ENCODE results near the gene MCTP2.

The MCTP2 gene

DNA sequence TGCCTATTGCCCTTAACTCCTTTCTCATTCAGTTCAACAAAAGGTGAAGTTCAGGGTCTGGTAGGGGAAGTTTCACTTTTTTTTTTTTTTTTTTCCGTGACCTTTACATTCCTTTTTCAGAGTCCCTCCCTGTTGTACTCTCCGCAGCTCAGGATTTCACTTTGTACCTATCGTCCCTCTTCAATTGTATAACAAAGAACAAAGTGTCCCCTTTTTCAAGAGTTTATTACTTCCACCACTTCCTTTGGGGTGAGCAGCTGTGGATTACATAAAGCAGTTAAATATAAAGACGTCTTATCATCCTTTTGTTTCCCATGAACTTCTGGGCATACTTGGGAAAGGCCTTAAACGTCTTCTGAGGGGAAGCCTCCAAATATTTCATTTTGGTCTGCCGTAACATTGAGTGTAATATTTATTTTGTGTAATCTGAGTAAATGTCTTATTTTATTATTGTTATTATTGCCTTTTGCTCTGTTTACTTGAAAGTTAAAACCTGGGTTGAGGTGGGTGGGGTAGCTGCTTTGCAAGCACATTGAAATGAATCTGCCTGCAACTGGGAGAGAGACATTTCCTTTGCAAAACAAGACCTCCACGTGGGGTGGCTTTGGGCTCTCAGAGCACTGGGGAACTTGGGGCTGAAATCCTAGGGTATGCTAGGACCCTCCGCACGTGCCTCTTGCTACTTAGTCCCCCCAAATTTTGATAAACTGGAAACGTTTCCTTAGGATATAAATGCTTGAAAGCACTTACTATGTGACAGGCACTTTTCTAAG lies 169.4 kb downstream of the MCTP2 start:
- no peak for DNase-seq

DNA sequence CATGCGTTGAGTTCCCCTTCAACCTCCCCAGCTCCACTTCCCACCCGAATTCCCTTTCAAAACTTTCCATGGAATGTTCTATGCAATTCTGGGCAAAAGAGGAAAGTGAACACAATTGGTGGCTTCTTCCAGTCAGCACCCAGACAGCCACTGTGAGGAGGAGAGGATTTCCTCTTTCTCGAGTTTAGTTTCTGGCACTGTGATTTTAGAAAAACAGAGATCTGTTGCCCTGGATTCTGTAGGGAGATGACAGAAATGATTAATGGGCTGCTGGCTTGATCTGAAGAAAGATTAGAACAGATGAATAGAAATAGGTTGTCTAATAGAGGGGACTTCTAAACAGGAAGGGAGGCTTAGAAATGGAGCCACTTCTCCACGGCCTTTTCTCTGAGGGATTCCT lies 172.0 kb downstream of the MCTP2 start:
- no peak for DNase-seq

DNA sequence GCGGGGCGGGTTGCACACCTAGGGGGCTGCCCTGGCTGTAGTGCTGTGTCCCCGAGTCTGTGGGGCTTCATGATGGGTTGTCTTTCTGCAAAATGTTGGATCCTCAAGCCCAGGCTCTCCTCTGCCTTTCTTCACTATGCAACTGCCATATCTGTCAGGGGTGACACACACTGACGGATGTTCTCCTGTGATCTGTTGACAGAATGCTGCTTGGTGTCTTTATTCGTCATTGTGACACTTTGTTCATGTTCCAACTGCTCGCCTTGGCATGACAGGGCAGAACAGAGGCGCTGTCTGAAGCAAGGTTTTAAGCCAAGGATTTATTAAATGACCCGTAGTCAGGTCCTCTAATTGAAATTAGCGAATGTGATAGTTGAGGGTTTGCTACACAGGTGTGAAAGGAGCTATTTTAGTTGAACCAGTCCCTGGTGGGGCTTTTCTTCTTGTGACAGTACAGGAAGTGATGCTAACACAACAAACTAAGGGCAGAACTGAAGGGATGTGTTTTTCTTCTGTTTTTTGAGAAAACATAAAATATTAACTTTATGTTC lies 173.4 kb downstream of the MCTP2 start:
- no peak for DNase-seq

DNA sequence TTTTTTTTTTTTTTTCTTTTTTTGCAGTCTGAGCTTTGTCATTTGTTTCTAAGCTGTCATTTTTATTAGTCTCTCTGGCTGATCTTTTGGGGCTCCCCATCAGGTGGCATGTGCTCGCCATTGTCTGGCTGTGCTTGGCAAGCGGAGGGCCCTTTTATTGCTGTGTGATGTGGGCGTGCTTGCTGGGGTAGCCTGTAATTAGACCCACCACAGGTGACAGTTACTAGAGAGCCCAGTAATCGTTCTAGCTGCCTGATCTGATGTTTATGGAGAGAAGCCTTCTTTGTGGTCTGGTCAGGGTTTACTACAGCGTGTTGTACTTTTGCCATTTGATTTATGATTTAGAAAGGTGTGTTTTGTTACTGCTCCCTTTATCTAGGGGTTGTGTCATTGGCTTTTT lies 179.9 kb downstream of the MCTP2 start:
- no peak for DNase-seq

DNA sequence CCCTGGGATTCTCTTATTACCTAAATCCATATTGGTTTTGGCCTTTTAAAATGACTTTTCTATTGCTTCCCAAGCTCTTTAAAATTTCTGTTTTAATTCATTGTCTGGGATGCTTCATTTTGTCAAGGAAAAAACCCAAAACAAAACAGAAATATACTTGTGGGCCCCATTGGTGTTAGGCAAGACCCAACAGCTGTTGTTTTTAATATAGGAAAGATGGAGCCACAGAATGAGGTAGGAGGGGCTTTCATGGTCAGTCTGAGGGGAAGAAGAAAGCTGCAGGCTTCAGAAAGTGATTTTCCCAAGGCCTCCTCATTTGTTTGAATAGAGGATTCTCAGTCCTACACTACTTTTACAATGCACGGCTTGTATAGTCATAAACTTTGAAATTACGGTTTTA lies 180.5 kb downstream of the MCTP2 start:
- no peak for DNase-seq

DNA sequence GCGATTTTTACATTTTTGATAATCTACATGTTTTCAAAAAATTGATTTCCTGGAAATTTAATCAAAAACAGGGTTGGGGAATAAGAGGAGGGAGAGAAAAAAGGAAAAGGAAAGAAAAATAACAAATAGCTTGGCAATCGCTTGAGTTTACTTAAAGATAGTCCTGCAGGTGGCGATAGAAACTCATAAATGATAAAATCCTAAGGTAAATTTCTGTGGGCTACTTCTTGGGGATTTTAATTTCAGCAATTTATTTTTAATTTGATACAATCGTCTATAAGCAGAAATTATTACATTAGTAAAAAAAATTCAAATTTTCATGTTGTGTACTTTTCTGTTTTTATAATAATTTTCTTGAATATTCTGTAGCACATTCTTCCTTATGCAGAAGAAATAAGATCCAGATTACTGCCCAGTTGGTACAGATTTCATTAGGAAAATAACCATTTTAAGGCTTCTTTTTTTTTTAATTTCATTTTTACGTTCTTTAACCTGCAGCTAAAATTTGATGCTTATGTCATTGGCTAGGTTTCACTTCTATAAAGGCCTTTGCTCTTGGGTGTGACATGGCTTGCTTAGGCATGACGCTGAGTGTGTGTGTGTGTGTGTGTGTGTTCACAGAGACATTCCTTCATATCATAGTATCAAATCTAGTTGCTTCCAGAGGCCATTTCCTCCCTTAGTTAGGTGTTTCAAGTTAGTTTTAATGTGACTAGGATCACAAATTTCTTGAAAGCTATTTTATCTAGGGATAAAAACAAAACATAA lies 181.8 kb downstream of the MCTP2 start:
- DNase-seq, result no peak

DNA sequence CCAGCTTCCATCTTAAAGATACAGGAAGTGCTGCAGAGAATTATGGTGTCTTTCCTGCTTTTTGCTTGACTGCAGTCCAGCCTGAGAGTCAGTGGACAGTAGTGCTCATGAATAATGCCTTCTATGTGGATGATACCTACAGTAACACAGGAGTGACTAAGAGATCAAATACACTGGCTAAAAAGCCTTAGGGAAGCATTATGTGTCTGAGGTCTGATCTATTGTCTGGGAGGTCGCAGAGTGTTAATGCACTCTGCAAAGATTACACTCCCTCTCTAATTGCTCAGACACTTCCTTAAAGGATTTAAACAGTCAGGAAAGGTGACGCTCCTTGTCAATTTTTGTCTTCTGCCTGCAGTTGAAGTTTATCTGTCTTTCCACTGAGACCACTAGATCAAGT lies 183.6 kb downstream of the MCTP2 start:
- DNase-seq, result no peak

DNA sequence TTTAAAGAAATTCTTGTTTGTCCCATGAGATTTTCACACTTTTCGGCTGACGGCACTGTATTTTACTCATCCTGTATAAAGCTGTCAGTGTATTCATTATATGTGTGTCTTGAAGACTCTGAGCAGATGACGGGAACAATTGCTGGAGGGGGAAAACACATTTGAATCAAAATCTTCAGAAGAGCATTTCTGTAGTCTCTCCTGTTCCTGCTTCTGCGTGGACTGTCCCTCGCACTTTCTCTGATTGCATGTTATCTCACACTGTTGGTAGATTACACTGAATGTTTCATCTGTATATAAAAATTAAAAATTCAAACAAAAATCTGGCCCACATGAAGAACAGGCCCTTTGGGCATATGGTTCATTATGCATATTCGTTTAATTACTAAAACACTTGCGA lies 184.9 kb downstream of the MCTP2 start:
- DNase-seq, result no peak

DNA sequence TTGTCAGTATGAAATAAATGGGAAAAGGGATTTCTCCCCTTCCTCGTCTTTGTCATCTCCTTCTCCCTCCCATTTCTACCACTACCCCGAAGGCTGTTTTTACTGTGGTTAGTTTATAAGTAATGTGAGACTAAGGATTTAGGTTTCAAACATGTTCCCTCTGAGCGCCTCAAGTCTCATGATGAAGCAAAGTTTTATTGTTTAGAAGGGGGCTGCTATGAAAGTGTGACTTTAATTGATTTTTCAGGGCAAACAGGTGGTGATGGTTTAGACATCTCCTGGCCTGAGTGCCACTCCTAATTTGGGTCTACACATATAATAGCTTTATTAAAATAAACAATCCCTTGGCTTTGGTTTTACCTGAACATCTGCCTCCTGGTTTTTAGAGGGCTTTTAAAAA lies 185.5 kb downstream of the MCTP2 start:
- DNase-seq, result no peak

DNA sequence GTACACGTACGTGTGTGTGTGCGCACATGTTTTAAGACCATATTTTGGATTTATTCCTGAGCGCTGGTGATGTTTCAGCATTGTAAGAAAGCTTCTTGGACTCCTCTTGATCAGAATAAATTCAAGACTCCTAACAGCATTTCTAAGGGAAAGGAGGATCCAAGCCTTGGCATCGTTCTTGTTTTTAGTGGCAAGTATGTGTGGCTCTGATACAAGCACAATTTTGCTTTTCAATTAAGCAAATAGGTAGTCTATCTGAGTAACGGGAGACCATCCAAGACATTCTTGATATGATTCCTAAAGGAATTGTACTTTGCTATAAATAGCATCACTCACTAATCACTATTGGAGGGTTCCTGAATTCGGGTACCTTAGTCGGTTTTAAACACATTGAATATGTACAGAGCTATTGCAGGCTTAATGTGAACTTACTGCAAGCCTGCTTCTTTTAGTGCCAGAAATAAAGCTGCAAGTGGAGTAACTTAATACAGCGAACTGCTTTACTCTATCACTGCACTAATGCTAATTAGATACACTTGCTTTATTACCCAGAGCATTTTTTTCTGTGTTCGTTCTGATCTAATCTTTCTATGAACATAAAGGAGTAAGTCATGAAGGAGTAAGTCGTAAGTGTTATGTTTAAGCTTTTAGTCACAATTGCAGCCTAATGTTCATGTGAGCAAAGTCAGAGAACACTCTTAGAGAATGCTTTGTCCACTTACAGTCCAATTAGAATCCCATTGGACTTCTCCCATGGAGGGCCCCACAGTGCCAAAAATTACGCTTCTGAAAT lies 186.3 kb downstream of the MCTP2 start:
- no peak for DNase-seq

DNA sequence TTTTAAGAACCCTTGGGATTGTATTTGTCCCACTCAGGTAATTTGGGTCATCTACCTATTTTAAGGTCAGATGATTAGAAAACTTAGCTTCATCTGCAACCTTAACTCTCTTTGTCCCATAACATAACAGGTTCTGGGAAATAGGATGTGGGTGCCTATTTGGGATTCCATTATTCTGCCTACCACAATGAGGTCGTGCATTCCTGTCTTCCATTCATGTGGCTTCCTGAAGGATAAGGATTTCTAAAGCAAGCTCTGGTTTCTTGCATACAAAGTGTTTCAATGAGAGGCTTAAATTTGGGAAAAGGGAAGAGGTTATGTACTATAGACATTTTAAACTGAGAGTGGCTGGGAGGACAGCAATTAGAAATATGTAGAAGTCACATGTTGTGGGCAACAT lies 190.3 kb downstream of the MCTP2 start:
- peak; percentile 6 for DNase-seq

DNA sequence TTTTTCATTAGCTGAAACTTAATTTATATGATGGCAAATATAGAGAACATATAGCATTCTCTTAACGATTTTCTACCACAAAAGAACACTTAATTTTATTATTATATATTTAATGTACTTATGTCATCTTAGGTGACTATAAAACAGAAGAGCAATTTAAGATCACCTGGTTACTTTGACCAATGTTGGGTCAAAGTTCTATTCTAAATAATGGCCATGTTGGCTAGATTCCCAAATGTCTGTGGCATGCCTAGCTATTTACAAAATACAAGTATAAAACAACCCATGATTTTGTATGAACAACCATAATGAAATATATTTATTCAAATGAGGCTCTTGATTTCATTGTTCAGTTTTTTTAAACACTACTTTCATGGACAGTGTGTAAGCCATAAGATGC lies 200.9 kb downstream of the MCTP2 start:
- DNase-seq, result no peak

DNA sequence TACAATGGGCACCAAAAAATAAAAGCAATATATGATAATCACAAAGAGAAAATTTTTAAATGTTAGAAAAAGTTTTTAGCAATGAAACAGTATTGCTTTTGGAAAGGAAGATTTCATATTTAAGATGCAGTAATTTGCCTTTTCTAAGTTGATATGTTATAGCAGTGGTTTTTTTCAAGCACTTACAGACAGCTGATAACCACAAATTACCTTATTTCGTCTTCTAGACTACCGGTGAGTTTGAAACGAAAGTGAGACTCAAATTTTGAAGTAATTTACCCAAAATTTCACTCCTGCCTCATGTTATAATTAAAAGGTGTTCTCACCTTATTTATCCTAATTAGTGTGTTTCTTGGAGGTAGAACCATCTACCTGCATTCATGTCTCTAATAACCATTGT lies 207.8 kb downstream of the MCTP2 start:
- no peak for DNase-seq

DNA sequence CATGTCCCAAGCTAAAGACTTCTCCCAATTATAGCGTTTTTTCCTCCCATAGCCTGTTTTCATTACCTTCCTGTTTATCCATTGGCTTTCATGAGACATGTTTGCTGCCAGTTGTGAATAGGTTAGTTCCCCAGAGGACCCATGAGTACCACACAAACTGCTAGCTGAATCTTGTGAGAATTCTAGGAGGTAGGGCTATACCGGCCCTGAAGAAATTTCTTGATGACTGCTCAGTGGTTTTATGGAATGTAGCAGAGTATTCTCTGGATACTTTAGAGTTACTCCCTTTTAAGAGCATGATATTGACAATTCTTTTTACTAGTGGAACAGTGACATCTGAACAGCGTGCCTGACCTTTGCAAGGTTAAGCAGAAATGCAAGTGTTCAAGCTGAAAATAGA lies 210.4 kb downstream of the MCTP2 start:
- DNase-seq, result no peak

DNA sequence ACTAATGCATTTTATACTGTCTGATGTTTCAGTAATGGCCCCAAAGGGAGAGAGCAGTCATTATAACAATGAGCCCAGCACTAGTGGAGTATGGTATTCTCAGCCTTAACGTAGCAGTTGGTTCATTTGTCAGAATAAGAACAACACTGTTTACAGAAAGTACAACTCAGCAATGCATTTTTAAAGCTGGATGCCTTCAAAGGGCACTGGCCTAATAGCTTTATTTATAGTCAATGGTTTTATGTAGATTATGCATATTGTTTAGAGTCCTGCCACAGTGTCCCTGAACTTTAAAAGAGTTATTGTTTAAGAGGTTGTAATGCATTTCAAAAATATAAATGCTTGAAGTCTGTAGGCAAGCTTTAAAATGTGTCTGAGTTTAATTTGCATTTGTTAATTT lies 211.1 kb downstream of the MCTP2 start:
- DNase-seq, result no peak

DNA sequence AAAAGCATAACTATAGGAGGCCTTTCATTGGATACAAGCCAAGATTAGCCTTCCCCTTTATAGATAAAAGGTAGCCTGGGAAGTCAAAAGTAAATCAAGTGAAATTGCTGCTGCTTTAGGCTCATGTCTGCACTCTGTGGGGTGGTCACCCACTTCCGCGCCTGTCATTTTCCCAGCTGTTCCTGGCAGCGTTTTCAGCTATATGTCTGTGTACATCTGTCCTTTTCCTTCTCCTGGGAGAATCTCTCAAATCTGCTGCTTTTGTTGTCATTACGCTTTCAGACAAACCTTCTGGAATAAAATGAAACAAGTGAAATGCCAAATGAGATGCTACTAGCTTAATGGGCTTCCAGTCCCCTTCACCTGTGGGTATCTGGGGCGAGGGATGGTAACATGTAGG lies 211.8 kb downstream of the MCTP2 start:
- DNase-seq, result no peak

DNA sequence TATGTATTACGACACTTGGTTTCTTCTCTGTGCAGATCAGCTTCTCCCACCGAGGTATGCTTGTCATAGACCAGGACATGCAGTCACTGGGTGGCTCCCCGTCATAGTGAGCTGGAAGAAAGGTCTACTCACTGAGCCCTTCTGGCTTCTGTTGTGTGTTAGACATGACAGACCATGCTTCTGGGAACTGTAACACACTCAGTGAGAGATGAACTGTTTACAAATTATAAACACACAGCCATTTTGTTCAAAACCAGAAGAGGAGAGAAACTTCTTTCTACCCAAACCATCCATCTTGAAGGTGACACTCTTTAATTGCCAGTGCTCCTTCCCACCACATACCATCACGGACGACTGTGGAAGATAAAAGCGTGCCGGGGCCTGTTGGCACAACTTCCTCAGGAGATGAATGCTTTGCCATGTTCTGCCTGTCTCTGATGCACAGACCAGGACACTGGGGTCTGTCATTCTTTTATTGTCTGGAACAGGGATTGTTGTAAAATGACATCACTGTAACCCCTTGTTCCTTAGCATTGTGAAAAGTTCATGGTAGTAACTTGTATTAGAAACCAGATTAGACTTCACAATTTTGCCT lies 214.3 kb downstream of the MCTP2 start:
- no peak for DNase-seq

DNA sequence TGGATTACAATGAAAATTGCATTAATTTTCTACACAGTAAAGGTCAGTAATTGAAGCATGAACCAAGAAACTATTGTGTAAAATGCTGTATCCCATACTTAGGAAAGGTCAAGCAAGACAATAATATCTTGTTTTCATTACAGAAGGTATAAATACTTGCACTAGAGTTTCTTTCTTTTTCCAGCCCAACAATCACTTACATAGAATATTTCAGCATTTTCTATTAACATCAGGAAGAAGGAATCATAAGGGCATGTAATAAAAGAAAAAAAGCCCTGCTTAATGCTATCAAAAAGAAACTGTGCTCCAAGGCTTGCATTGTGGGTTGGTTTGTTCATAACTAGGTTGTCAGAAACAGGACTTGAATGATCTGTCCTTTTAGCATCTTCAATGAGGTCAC lies 215.1 kb downstream of the MCTP2 start:
- DNase-seq, result no peak

DNA sequence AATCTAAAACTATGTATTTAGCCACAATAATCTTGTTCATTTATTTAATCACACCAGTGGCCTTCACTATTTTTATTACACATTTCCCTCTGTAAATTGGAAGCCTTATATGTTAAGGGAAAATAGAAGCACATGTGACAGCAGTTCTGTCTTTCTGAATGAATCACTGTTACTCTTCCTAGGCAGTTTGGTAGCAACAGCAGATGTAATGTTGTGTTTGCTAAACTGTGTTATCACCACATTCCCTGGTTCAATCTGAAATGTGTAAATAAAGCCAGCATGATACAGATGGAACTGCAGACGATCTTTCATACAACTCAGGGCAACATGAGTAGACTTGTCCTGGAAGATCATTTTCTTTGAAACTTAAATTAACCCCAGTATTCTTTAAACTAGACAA lies 220.1 kb downstream of the MCTP2 start:
- no peak for DNase-seq

DNA sequence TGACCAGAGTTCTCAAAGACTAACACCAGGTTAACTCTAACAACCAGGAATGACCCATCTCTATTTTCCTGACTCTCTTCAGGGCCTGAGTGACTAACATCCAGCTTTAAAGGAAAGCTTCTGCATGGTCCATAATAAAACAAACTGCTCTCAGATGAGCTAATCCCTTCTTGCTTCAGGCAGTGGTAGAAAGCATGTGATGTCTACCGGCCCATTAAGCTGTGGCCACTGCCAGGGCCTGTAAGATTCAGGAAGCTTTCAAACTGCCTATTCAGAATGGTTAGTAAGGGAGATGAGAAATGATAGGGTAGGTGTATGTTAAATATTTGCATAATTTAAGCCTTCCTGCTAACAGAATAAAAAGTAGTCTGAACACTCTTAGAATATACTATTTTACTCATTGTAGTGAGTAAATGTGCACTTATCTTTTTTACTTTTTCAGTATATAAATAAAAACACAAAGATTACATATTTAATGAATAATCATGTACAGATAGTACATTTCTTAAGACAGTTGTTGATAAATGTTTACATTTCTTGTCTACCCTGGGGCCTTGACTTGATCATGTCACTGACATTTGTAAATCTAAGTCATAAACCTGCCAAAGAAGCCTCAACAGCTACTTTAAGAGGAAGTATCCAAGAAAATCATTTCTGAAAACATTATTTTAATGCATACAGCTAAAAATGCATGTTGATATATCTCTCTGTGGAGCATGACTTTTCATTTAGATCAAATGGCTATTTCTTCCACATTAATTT lies 222.0 kb downstream of the MCTP2 start:
- DNase-seq, result no peak

DNA sequence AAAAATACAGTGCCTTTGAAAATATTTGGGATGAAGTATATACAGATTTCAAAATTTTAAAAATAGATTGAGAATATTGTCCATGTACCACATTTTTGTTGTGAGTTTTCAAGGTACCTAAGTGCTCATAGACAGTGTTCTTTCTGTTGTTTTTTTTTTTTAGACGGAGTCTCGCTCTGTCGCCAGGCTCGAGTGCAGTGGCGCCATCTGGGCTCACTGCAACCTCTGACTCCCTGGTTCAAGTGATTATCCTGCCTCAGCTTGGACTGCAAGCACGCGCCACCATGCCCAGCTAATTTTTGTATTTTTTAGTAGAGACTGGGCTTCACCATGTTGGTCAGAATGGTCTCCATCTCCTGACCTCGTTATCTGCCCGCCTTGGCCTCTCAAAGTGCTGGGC lies 223.9 kb downstream of the MCTP2 start:
- DNase-seq, result no peak

DNA sequence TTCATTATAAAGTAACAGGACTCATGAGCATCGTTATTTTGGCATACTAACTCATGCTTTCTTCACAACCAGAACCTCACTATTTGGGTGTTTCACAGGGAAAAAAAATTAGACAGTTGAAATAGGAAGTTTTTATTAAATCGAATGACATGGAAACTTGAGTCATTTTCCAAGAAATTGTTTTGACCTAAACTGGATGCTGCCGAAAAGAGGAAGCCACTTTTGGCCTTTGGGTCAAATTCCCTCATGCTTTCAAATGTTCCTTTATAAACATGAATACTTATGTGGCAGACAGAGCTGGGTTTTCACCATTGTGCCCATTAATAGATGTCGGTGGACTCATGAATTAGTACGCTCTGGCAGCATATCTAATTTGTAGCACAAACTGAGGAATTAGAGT lies 224.9 kb downstream of the MCTP2 start:
- no peak for DNase-seq

Measured in NCI-H226 (cell line).